Measurements from ENCODE around the gene FANCC. TPM values are rescaled to one million over a fixed set of nuclear protein-coding genes. Genes with fewer than 3 reads are reported as not detected.

FANCC gene
- total RNA-seq, 1 experiment from 2014 or later: 19.4 TPM

DNA sequence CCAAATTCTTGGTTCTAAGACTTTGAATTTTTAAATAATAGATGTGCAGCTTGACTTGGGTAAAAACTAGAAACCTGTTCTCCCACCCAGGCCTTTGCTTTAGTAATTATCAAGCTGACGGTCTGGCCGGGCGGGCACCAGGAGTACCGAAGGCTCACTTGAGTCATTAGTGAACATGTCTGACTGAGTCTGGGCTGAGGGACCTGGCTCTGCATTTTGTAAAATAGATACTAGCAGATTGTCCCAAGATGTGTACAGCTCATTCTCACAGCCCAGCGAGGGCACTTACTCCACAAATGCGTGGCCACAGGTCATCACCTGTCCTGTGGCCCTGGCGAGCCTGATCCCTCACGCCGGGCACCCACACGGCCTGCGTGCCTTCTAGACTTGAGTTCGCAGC, 216.2 kb downstream of the FANCC start:
- Histone ChIP-seq H3K27ac (ENCODE audit: low read depth, low read length) (no peak overlapping the region), H3K4me3 (replicated peaks in 1 of 2; ENCODE audit: low read depth in 1 of 2, low read length in 2 of 2) (no peak overlapping the region), H3K9me3 (ENCODE audit: control insufficient read depth in 1 of 2, insufficient read depth in 1 of 2, low read depth in 1 of 2, low read length in 2 of 2) (no peaks in the 10 kb centered on the region), H3K9me2 (ENCODE audit: insufficient read depth) (no peaks in the 10 kb centered on the region), H3K4me2 (ENCODE audit: low read length) (no peak overlapping the region), H2AFZ (ENCODE audit: low read depth, low read length, poor library complexity, severe bottlenecking) (no peak overlapping the region), H3K9ac (ENCODE audit: low read length) (no peak overlapping the region), H4K20me1 (ENCODE audit: insufficient read depth) (no peaks in the 10 kb centered on the region), H3K79me2 (ENCODE audit: insufficient read depth, low read length) (no peaks in the 10 kb centered on the region), H3K4me1 (ENCODE audit: control insufficient read depth in 1 of 2, insufficient read depth in 2 of 2, low read length in 2 of 2) (peaks cover 0 to 12% of the 10 kb centered on the region in 2 experiments; a peak in 2 of 4 replicates), H3K27me3 (ENCODE audit: insufficient read depth, low read length) (no peaks in the 10 kb centered on the region), H3K36me3 (ENCODE audit: control insufficient read depth in 1 of 2, insufficient read depth in 2 of 2, low read length in 2 of 2) (no peaks in the 10 kb centered on the region)
- no peak for DNase-seq (ENCODE audit: low read depth, low spot score)
- ChIA-PET CTCF (no interaction called here), RAD21 (ENCODE audit: low non-redundant PET in 1 of 2, low total read pairs in 2 of 2, uncharacterized antibody in 2 of 2, unreplicated experiment in 2 of 2) (no interaction called here), POLR2A (no interaction called here)
- ATAC-seq: no peak
- intact Hi-C loops (cut with micrococcal nuclease): no loop called here
- no TSS peak for BruUV-seq (replicated peaks)
- TF ChIP-seq, protein P1, sequence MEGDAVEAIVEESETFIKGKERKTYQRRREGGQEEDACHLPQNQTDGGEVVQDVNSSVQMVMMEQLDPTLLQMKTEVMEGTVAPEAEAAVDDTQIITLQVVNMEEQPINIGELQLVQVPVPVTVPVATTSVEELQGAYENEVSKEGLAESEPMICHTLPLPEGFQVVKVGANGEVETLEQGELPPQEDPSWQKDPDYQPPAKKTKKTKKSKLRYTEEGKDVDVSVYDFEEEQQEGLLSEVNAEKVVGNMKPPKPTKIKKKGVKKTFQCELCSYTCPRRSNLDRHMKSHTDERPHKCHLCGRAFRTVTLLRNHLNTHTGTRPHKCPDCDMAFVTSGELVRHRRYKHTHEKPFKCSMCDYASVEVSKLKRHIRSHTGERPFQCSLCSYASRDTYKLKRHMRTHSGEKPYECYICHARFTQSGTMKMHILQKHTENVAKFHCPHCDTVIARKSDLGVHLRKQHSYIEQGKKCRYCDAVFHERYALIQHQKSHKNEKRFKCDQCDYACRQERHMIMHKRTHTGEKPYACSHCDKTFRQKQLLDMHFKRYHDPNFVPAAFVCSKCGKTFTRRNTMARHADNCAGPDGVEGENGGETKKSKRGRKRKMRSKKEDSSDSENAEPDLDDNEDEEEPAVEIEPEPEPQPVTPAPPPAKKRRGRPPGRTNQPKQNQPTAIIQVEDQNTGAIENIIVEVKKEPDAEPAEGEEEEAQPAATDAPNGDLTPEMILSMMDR (IDR thresholded peaks at IDR 0.05 in 2 of 3, conservative IDR thresholded peaks at IDR 0.05 in 1 of 3; ENCODE audit: borderline replicate concordance in 1 of 3, insufficient read depth in 1 of 3, low read depth in 2 of 3, low read length in 2 of 3): no peak
- TF ChIP-seq SRF (IDR thresholded peaks at IDR 0.05; ENCODE audit: low read depth): no peak
- TF ChIP-seq POLR2AphosphoS5 (IDR thresholded peaks at IDR 0.05; ENCODE audit: low read depth, low read length): no peak
- TF ChIP-seq EZH2 (IDR thresholded peaks at IDR 0.05): no peak
- TF ChIP-seq, protein P2, sequence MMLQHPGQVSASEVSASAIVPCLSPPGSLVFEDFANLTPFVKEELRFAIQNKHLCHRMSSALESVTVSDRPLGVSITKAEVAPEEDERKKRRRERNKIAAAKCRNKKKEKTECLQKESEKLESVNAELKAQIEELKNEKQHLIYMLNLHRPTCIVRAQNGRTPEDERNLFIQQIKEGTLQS (IDR thresholded peaks at IDR 0.05): no peak
- TF ChIP-seq SP1 (IDR thresholded peaks at IDR 0.05; ENCODE audit: low read depth): no peak
- no peak for TF ChIP-seq POLR2A (IDR thresholded peaks at IDR 0.05; ENCODE audit: borderline replicate concordance, extremely low read depth, insufficient read depth, insufficient read length)
- TF ChIP-seq RAD21 (IDR thresholded peaks at IDR 0.05; ENCODE audit: low read depth): no peak
- no peak for TF ChIP-seq FOSL1 (IDR thresholded peaks at IDR 0.05; ENCODE audit: low read depth)
- no peak for TF ChIP-seq SIN3A (IDR thresholded peaks at IDR 0.05; ENCODE audit: low read depth)
- TF ChIP-seq YY1 (IDR thresholded peaks at IDR 0.05; ENCODE audit: extremely low read depth, insufficient replicate concordance, low read depth, low read length): no peak
- no peak for TF ChIP-seq TCF7L2 (IDR thresholded peaks at IDR 0.05; ENCODE audit: borderline replicate concordance, extremely low read depth, insufficient read depth, insufficient read length)
- TF ChIP-seq JUND (IDR thresholded peaks at IDR 0.05): no peak
- no peak for TF ChIP-seq CEBPB (IDR thresholded peaks at IDR 0.05; ENCODE audit: low read depth)
- TF ChIP-seq, protein P3, sequence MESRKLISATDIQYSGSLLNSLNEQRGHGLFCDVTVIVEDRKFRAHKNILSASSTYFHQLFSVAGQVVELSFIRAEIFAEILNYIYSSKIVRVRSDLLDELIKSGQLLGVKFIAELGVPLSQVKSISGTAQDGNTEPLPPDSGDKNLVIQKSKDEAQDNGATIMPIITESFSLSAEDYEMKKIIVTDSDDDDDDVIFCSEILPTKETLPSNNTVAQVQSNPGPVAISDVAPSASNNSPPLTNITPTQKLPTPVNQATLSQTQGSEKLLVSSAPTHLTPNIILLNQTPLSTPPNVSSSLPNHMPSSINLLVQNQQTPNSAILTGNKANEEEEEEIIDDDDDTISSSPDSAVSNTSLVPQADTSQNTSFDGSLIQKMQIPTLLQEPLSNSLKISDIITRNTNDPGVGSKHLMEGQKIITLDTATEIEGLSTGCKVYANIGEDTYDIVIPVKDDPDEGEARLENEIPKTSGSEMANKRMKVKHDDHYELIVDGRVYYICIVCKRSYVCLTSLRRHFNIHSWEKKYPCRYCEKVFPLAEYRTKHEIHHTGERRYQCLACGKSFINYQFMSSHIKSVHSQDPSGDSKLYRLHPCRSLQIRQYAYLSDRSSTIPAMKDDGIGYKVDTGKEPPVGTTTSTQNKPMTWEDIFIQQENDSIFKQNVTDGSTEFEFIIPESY (IDR thresholded peaks at IDR 0.05; ENCODE audit: extremely low read depth, insufficient replicate concordance, low read length): no peak
